Activated CD8-positive, alpha-beta T cell treated with anti-CD3 and anti-CD28 coated beads for 36 hours (primary cell): Measurements from ENCODE around the gene NIPBL. TPM values are rescaled to one million over a fixed set of nuclear protein-coding genes. Genes with fewer than 3 reads are reported as not detected.

Experiments
- ATAC-seq: fragments of 200-7000 bp; cut with Tn5 transposase; one replicate; pipeline ENCODE4 v1.10.0; 2021; ENCODE audit warnings: mild to moderate bottlenecking, moderate library complexity
- CTCF ChIA-PET: fragments of 350-600 bp; sonication (Branson Sonifier 250); formaldehyde crosslinking; loops from one replicate; lab custom pipeline; 2021; ENCODE audit warnings: antibody characterized with exemption; lab: Charles Lee
- POLR2A ChIA-PET: fragments of 350-600 bp; sonication (Branson Sonifier 250); formaldehyde crosslinking; loops from one replicate; lab custom pipeline; 2021; ENCODE audit warnings: antibody characterized with exemption; lab: Charles Lee
- DNase-seq: peaks from one replicate; pipeline ENCODE4 v3.0.0-alpha.2; 2020
- H3K27ac Mint-ChIP-seq: one replicate; pipeline ENCODE4 v1.8.0; 2021; ENCODE audit warnings: mild to moderate bottlenecking, mixed read lengths
- H3K27me3 Mint-ChIP-seq: one replicate; pipeline ENCODE4 v1.8.0; 2021; ENCODE audit warnings: mixed read lengths
- H3K36me3 Mint-ChIP-seq: one replicate; pipeline ENCODE4 v1.8.0; 2021; ENCODE audit warnings: low read depth, mixed read lengths
- H3K4me1 Mint-ChIP-seq: one replicate; pipeline ENCODE4 v1.8.0; 2021; ENCODE audit warnings: low read depth, mixed read lengths
- H3K4me3 Mint-ChIP-seq: one replicate; pipeline ENCODE4 v1.8.0; 2021; ENCODE audit warnings: mild to moderate bottlenecking, moderate library complexity, mixed read lengths
- H3K9me3 Mint-ChIP-seq: one replicate; pipeline ENCODE4 v1.8.0; 2021; ENCODE audit warnings: mixed read lengths
- CTCF ChIP-seq: fragments of 200-600 bp; IDR thresholded peaks from one replicate; pipeline ENCODE4 v1.8.0; 2022; ENCODE audit warnings: antibody characterized with exemption, mild to moderate bottlenecking
- intact Hi-C: fragments of 100-400 bp; cut with micrococcal nuclease; formaldehyde crosslinking; loops from one replicate; pipeline ENCODE4 v1.10.0; 2022
- total RNA-seq, 2 experiments: library from RNA; stranded (reverse); gene quantifications; one replicate each; pipeline ENCODE4 v1.2.3, GENCODE V29; 2021

Gene NIPBL
- total RNA-seq, 2 experiments from 2014 or later = 39.6 to 40.2 TPM

GRCh38 chr5:36855141-36855495 is 21.5 kb upstream of the NIPBL start:
- Mint-ChIP-seq H3K36me3 (peaks cover 2% of the 10 kb centered on the region), H3K9me3 (peaks cover 6% of the 10 kb centered on the region), H3K27me3 (peaks cover 13% of the 10 kb centered on the region), H3K4me3 (no peak overlapping the region), H3K4me1 (no peaks in the 10 kb centered on the region), H3K27ac (no peak overlapping the region)
- intact Hi-C loops = no loop called here
- ATAC-seq (no peak), DNase-seq (no peak)
- POLR2A ChIA-PET = no interaction called here
- no peak for TF ChIP-seq CTCF
- CTCF ChIA-PET = interaction anchor here (1.0 kb wide), 1 partner anchor 115 kb away, joined by 4 read pairs; no protein-coding TSS in a partner anchor

GRCh38 chr5:36861871-36862270 is 14.7 kb upstream of the NIPBL start:
- intact Hi-C loops = no loop called here
- POLR2A ChIA-PET = no interaction called here
- ATAC-seq (no peak), DNase-seq (no peak)
- Mint-ChIP-seq H3K9me3 (peaks cover 3% of the 10 kb centered on the region), H3K4me3 (no peak overlapping the region), H3K4me1 (no peaks in the 10 kb centered on the region), H3K36me3 (peaks cover 8% of the 10 kb centered on the region), H3K27me3 (peaks cover 15% of the 10 kb centered on the region), H3K27ac (no peak overlapping the region)
- TF ChIP-seq CTCF = no peak
- CTCF ChIA-PET = no interaction called here

GRCh38 chr5:36870399-36871040 is 6.0 kb upstream of the NIPBL start:
- POLR2A ChIA-PET = interaction anchor here (1.2 kb wide), 2 partner anchors 131 to 500 kb away, joined by 3 to 4 read pairs; partner anchors contain the start of gene NUP155
- peaks cover 22% of the 10 kb centered on the region for H3K36me3 Mint-ChIP-seq
- H3K4me3 Mint-ChIP-seq = no peak overlapping the region
- peak; percentile 85 for ATAC-seq
- TF ChIP-seq CTCF = peak; percentile 70
- intact Hi-C loops = loop anchor here (1.0 kb wide), 1 partner anchor 131 kb away; no protein-coding TSS in a partner anchor
- no peaks in the 10 kb centered on the region for H3K27me3 Mint-ChIP-seq
- H3K9me3 Mint-ChIP-seq = no peaks in the 10 kb centered on the region
- peak overlapping the region; percentile 76 for H3K27ac Mint-ChIP-seq
- CTCF ChIA-PET = interaction anchor here (0.6 to 5.8 kb wide), 10 partner anchors 75 to 143 kb away, joined by 3 to 42 read pairs (median 4); no protein-coding TSS in a partner anchor
- H3K4me1 Mint-ChIP-seq = peaks cover 36% of the 10 kb centered on the region
- DNase-seq = no peak

- CTCF ChIA-PET = interaction anchor here (0.7 to 5.0 kb wide), 5 partner anchors 55 to 134 kb away, joined by 3 to 30 read pairs (median 3); no protein-coding TSS in a partner anchor
- intact Hi-C loops = no loop called here
- TF ChIP-seq CTCF = no peak
- Mint-ChIP-seq H3K4me3 (peak overlapping the region; percentile 90), H3K27ac (peak overlapping the region; percentile 89), H3K27me3 (no peaks in the 10 kb centered on the region), H3K36me3 (peaks cover 21% of the 10 kb centered on the region), H3K9me3 (no peaks in the 10 kb centered on the region), H3K4me1 (peaks cover 35% of the 10 kb centered on the region)
- ATAC-seq = no peak
- POLR2A ChIA-PET = interaction anchor here (0.7 to 1.2 kb wide), 3 partner anchors 11 to 135 kb away, joined by 3 read pairs; no protein-coding TSS in a partner anchor
- no peak for DNase-seq
These were observed 2.1 kb upstream of the NIPBL start for GRCh38 chr5:36874465-36874864.
